Measurements from ENCODE around the gene KCNS1.

Gene KCNS1

GRCh38 chr20:45109634-45110033 is 8.7 kb upstream of the KCNS1 start:
- no peak for DNase-seq

- DNase-seq, result no peak
Measured at GRCh38 chr20:45105317-45105716, 4.4 kb upstream of the KCNS1 start.

- DNase-seq, result no peak
Measured at GRCh38 chr20:45104786-45105185, 3.9 kb upstream of the KCNS1 start.

GRCh38 chr20:45103072-45103471 is 2.1 kb upstream of the KCNS1 start:
- DNase-seq, result no peak

GRCh38 chr20:45101333-45101850 is 465 bp upstream of the KCNS1 start:
- DNase-seq, result no peak

GRCh38 chr20:45098103-45098773 is 2.7 kb downstream of the KCNS1 start:
- no peak for DNase-seq

GRCh38 chr20:45097485-45098102 is 3.3 kb downstream of the KCNS1 start:
- no peak for DNase-seq

GRCh38 chr20:45096781-45097180 is 4.1 kb downstream of the KCNS1 start:
- no peak for DNase-seq

GRCh38 chr20:45095805-45096238 is 5.1 kb downstream of the KCNS1 start:
- peak; percentile 3 for DNase-seq

GRCh38 chr20:45094864-45095574 is 5.9 kb downstream of the KCNS1 start:
- no peak for DNase-seq

- no peak for DNase-seq
Measured at GRCh38 chr20:45094201-45094600, 6.7 kb downstream of the KCNS1 start.

- DNase-seq, result no peak
Measured at GRCh38 chr20:45092898-45093297, 8.0 kb downstream of the KCNS1 start.

- no peak for DNase-seq
Measured at GRCh38 chr20:45091366-45091765, 9.6 kb downstream of the KCNS1 start.

- DNase-seq, result no peak
Measured at GRCh38 chr20:45090481-45090880, 10.4 kb downstream of the KCNS1 start.

GRCh38 chr20:45088247-45088646 is 12.7 kb downstream of the KCNS1 start:
- no peak for DNase-seq

- no peak for DNase-seq
Measured at GRCh38 chr20:45087814-45088213, 13.1 kb downstream of the KCNS1 start.

- DNase-seq, result no peak
Measured at GRCh38 chr20:45087097-45087790, 13.7 kb downstream of the KCNS1 start.

GRCh38 chr20:45085867-45086266 is 15.1 kb downstream of the KCNS1 start:
- DNase-seq, result no peak

GRCh38 chr20:45085289-45085688 is 15.6 kb downstream of the KCNS1 start:
- no peak for DNase-seq

- no peak for DNase-seq
Measured at GRCh38 chr20:45083127-45083526, 17.8 kb downstream of the KCNS1 start.

- DNase-seq, result no peak
Measured at GRCh38 chr20:45082468-45082867, 18.5 kb downstream of the KCNS1 start.

GRCh38 chr20:45080867-45081624 is 19.9 kb downstream of the KCNS1 start:
- DNase-seq, result no peak

- no peak for DNase-seq
Measured at GRCh38 chr20:45077559-45077958, 23.4 kb downstream of the KCNS1 start.

Data from NCI-H510A (cell line).